CMK (cell line): ENCODE results near the gene SCGB1D1.
"Not testable (repeated sequence)": the region's sequence is repeated elsewhere in the genome, so short reads cannot be mapped to it uniquely, and the experiment has no call there.

ENCODE experiments used
- DNase-seq: peaks from one replicate; pipeline ENCODE4 v3.0.0-alpha.2; 2010; ENCODE audit warnings: low read depth

SCGB1D1 gene

GRCh38 chr11:62166371-62166770, 23.6 kb upstream of the SCGB1D1 start:
- no peak for DNase-seq

GRCh38 chr11:62169448-62169847, 20.6 kb upstream of the SCGB1D1 start:
- DNase-seq: no peak

- DNase-seq: no peak
Measured at GRCh38 chr11:62169935-62170334, 20.1 kb upstream of the SCGB1D1 start.

GRCh38 chr11:62171261-62171723, 18.7 kb upstream of the SCGB1D1 start:
- peak; percentile 34 for DNase-seq

GRCh38 chr11:62172294-62172693, 17.7 kb upstream of the SCGB1D1 start:
- DNase-seq: no peak

GRCh38 chr11:62176766-62177165, 13.2 kb upstream of the SCGB1D1 start:
- no peak for DNase-seq

GRCh38 chr11:62179995-62180394, 10.0 kb upstream of the SCGB1D1 start:
- DNase-seq: no peak

GRCh38 chr11:62181097-62181496, 8.9 kb upstream of the SCGB1D1 start:
- no peak for DNase-seq

- no peak for DNase-seq
Measured at GRCh38 chr11:62182147-62182891, 7.7 kb upstream of the SCGB1D1 start.

- no peak for DNase-seq
Measured at GRCh38 chr11:62186195-62186594, 3.8 kb upstream of the SCGB1D1 start.

- DNase-seq: no peak
Measured at GRCh38 chr11:62193952-62194351, 3.9 kb downstream of the SCGB1D1 start.

- not testable (repeated sequence) for DNase-seq
Measured at GRCh38 chr11:62195010-62195409, 5.0 kb downstream of the SCGB1D1 start.

- no peak for DNase-seq
Measured at GRCh38 chr11:62195945-62196344, 5.9 kb downstream of the SCGB1D1 start.

- DNase-seq: not testable (repeated sequence)
Measured at GRCh38 chr11:62197400-62197799, 7.4 kb downstream of the SCGB1D1 start.

GRCh38 chr11:62201376-62201775, 11.4 kb downstream of the SCGB1D1 start:
- DNase-seq: no peak

- no peak for DNase-seq
Measured at GRCh38 chr11:62202910-62203309, 12.9 kb downstream of the SCGB1D1 start.

GRCh38 chr11:62204430-62204829, 14.4 kb downstream of the SCGB1D1 start:
- no peak for DNase-seq

- DNase-seq: no peak
Measured at GRCh38 chr11:62205441-62205840, 15.4 kb downstream of the SCGB1D1 start.

- DNase-seq: not testable (repeated sequence)
Measured at GRCh38 chr11:62206276-62207066, 16.5 kb downstream of the SCGB1D1 start.

- no peak for DNase-seq
Measured at GRCh38 chr11:62208785-62209144, 18.7 kb downstream of the SCGB1D1 start.

- DNase-seq: no peak
Measured at GRCh38 chr11:62217191-62217748, 27.3 kb downstream of the SCGB1D1 start.

- no peak for DNase-seq
Measured at GRCh38 chr11:62221498-62221897, 31.5 kb downstream of the SCGB1D1 start.

GRCh38 chr11:62223095-62223494, 33.1 kb downstream of the SCGB1D1 start:
- DNase-seq: no peak
